Measurements from ENCODE around the gene NCAM2.

Gene NCAM2

DNA sequence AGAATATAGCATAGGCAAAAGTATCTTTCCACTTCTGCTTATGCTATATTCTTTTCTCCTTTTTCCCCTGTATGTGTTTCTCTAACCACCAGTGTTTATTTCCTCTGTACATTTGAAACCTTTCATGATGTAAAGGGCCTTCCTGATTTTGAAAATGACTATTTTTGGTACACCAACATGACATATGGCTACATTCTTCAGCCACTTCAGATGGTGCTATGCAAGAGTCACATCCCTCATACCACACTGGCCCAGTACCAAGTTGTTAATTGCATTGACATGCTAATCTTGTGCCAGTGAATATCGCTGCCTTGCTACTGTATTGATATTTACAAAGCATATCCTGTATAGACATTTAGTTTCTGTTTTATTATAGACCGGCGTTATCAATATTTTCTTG is 408.7 kb downstream of the NCAM2 start:
- in situ Hi-C loops (cut with HindIII; ENCODE audit: low sequenced_read_pairs) = no loop called here

DNA sequence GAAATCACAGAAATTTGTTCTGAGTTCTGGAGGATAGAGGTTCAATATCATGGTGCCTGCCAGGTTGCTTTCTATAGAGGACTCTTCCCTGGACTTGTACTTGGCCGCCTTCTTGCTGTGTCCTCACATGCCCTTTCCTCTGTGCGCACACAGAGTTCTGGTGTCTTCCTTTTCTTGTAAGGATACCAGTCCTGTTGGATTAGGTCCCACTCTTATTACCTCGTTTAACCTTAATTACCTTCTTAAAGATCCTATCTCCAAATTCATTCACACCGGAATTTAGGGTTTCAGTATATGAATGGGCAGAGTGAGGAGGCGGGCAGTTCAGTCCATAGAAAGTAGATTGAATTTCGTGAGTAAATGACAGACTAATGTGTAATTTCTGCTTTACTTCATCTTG is 413.9 kb downstream of the NCAM2 start:
- in situ Hi-C loops (cut with HindIII; ENCODE audit: low sequenced_read_pairs) = no loop called here

DNA sequence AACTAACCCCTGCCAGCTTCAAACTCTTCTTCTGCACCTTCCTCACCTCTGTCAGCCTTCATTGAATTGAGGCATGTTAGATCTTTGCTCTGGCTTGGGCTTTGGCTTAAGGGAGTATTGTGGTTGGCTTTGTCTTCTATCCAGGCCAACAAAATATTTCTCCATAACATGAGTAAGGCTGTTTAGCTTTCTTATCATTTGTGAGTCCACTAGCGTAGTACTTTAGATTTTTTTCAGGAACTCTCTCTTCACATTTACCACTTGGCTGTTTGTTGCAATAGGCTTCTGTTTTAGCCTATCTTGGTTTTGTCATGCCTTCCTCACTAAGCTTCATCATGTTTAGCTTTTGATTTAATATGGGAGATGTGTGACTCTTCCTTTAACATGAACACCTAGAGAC is 417.5 kb downstream of the NCAM2 start:
- in situ Hi-C loops (cut with HindIII; ENCODE audit: low sequenced_read_pairs) = no loop called here

DNA sequence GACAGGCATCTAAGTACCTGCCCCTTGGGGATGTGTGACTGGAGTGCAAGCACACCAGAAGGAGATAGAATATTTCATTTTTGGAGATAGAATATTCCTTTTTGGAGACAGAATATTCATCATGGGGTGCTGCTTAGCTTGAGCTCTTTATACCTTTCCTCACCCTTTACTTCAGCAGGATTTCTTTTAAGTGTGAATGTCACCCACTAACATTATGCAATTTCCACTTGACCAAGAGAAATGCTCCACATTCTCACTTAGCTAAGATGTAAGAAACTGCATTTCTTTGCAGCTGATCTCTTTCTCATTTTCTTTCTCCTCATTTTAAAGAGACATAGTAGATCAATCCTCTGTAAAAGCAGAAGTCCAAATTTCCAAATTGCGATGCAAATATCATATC is 436.7 kb downstream of the NCAM2 start:
- in situ Hi-C loops (cut with HindIII; ENCODE audit: low sequenced_read_pairs) = no loop called here

DNA sequence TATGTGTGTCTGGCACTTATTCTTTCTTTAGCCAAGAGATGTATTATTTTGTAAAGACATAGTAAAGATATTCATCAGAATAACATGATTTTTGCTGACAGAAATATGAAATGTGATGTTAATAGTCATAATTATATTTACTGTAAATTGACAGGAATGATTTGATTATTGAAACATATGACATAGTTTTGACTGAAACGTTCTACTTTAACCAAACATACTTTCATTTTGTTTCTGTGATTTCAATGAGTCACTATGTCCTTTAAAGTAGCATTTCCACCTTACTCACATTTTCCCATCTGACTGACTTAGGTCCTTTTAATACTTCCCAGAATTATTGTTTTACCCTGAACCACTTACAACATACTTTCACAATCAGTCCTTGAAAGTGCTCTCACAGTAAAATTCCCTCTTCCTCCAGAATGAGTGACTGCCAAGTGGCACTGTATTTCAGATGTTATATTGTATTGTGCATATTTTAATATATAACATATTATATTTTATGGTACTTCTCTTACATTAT is 437.9 kb downstream of the NCAM2 start:
- in situ Hi-C loops (cut with HindIII; ENCODE audit: low sequenced_read_pairs) = no loop called here

DNA sequence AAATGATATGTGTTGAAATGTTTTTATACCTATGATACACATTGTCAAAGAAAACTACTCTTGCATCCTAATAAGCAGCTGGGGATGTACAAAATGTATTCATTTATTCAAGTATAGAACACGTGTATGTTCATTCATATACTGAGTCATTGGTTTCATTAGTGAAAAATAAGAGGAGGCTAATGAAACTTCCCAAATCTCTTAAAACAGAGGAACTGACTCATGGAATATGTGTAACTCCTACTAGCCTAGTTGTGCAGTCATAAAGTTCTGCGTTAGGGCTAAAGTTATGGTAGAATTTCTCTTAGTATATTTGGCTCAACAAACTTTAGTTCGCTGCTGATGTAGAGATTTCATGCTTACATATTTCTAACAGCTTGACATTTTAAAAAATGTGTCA is 441.6 kb downstream of the NCAM2 start:
- in situ Hi-C loops (cut with HindIII; ENCODE audit: low sequenced_read_pairs) = no loop called here

DNA sequence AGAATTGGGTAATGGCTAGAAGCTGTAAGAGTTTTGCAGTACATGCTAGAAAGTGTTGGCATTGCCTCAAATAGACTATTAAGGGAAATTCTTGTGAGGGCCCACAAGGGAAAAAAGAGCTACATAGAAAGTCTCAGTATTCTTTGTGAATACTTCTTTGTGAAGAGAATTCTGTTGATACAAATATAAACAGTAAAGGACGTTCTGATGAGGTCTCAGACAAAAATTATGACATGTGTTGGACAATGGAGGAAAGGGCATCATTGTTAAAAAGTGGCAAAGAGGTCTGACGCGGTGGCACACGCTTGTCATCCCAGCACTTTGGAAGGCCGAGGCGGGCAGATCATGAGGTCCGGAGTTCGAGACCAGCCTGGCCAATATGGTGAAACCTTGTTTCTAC is 458.9 kb downstream of the NCAM2 start:
- in situ Hi-C loops (cut with HindIII; ENCODE audit: low sequenced_read_pairs) = no loop called here

DNA sequence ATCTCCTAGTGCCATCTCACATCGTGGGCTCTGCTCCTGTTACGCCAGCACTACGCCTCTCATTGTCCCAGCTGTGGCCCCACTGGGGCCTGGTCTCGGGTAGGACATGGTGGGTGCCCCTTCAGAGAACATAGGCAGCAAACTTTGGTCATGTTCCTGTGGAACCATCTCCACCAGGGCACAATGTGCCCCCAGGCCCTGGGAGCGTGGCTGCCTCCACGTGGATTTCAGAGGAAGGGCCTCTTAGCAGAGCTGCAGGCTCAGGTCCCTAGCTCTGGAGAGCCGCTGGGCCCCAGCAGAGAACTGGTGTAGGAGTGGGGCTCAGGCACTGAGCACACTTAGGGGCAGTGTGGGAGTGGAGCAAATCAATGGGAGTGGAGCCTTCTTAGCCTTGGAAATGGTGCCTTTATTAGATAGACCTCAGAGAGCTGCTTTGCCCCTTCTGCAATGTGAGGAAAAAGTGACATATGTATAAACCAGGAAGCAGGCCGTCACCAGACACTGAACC is 460.0 kb downstream of the NCAM2 start:
- in situ Hi-C loops (cut with HindIII; ENCODE audit: low sequenced_read_pairs) = no loop called here

DNA sequence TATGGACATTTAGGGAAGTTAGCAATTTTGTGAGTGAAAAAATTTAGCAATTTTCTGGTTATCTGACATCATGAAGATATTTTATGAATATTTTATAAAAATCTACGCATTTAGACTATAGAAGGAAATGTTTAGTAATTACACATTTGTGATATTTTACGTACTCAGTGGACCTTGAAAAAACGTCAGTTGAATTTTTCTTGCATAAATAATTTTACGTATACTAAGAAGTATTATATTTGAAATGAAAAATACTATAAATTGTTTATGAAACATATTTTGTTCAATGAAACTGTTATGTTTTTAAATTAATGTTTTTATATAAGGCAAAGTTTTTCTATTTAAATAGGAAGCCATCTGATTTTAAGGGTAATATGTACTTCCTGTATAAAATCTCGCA is 462.8 kb downstream of the NCAM2 start:
- in situ Hi-C loops (cut with HindIII; ENCODE audit: low sequenced_read_pairs) = no loop called here

DNA sequence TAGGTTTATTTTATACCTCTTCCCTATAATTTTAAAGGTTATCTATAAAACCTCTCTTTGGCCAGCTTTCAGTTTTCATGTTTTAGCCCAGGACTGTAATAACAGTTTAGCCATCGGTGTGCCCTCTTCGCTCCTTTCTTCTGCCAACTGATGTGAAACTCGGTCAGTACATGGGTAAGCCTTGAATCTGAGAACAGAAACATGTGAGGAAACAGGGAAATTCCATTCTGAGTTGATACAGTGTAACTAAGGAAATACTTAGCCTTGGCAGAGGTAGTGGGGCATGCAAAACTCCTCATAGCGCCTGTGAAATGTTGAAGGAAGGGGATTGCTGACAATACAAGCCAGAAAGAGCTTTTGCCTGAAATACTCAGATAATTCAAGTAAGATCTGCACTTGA is 465.2 kb downstream of the NCAM2 start:
- in situ Hi-C loops (cut with HindIII; ENCODE audit: low sequenced_read_pairs) = no loop called here

DNA sequence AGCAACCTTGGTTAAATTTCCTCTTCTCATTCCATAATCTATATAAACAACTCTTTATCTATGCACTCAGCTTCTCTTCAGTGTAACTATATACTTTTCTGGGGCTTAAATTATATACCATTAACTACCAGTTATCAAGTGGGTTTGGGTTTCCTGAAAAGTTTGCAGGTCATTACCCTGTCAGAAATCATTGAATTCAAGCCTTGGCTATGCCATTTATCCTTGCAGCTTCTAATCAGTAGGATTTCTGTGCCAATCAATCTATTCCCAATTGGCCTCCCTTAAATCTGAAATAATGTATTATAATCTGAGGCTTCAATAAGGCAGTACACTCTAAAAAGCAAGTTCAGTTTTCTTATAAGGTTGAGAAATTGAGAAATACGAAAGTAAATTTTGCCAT is 466.5 kb downstream of the NCAM2 start:
- in situ Hi-C loops (cut with HindIII; ENCODE audit: low sequenced_read_pairs) = no loop called here

DNA sequence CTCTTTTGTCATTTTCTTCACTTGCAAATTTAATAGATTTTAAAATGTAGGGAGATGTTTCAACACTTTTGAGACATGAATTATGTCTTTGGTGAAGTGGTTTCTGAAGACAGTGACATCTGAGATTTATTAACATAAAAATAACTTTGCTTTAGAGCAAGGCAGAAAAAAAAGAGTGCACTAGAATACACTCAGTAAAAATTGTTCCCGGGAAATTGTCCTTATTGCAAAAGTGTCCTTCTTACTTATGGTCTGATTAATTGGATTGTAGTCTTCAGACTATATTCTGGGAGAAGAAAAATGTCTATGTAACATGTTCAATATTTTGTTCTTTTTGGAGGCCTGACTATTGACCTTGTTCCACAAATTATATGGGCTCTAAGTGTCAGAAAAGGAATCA is 468.5 kb downstream of the NCAM2 start:
- in situ Hi-C loops (cut with HindIII; ENCODE audit: low sequenced_read_pairs) = no loop called here

DNA sequence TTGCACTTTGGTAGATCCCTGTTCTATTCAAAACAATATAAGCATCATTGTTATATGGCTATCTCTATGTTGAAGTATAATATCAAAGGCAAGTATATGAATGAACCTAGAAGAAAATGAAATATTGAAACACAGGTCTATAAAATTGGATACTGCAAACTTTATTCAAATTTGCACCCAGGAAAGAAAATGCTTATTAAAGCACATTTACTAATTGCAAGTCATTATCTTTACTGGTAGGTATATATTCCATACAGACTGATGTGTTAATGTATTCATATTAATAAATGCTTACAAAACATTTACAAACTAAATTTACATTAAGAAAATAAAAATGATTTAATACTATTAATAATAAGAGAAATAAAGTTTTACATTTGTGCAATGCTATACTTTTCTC is 469.8 kb downstream of the NCAM2 start:
- in situ Hi-C loops (cut with HindIII; ENCODE audit: low sequenced_read_pairs) = no loop called here

DNA sequence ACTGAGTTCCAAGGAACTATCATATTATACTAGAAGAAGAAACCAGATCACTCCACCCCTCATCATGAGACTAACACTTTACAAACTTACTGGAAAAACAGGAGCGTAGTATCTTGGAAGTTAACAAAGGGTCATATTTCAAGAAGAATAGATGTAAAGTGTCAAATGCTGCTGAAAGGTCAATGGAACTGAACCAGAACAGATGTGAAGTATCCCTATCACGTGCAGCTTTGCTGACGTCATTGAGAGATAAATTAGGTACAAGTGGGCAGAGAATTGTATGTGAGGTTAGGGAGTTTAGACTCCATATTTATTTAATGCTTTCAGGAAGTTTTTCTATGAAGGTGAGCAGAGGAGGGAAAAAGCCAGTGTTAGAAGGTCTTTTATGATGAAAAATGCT is 483.0 kb downstream of the NCAM2 start:
- in situ Hi-C loops (cut with HindIII; ENCODE audit: low sequenced_read_pairs) = no loop called here

DNA sequence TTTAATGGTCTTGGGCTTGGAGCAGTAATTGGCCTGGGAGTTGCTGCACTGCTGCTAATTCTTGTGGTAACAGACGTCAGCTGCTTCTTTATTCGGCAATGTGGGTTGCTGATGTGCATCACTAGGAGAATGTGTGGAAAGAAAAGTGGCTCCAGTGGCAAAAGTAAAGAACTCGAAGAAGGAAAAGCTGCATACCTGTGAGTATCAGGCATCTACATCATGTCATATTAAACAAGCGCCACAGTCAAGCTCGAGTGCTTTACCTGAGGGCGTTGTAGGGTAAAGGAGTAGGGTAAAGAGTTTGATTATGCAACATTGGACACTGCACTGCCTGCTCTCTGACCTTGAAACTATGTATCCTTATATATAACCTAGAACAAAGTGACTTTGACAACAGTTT is 510.6 kb downstream of the NCAM2 start:
- in situ Hi-C loops (cut with HindIII; ENCODE audit: low sequenced_read_pairs) = no loop called here

DNA sequence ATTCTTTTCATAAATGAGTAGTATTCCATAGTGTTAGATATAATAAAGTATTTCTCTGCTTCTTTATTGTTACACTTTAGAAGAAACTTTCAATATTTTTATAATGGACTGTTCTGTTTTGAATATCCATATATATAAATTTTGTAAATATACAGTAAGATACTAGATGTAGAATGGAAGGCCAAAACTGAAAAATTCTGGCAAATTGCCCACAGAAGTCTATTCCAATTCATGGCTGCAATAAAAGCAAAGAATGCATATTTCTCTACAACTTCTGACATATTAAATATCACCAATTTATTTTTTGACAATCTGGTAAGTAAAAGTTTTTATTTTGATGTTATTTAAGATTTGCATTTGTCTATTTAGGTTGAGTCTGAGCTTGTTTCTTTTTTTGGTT is 532.5 kb downstream of the NCAM2 start:
- in situ Hi-C loops (cut with HindIII; ENCODE audit: low sequenced_read_pairs) = no loop called here

DNA sequence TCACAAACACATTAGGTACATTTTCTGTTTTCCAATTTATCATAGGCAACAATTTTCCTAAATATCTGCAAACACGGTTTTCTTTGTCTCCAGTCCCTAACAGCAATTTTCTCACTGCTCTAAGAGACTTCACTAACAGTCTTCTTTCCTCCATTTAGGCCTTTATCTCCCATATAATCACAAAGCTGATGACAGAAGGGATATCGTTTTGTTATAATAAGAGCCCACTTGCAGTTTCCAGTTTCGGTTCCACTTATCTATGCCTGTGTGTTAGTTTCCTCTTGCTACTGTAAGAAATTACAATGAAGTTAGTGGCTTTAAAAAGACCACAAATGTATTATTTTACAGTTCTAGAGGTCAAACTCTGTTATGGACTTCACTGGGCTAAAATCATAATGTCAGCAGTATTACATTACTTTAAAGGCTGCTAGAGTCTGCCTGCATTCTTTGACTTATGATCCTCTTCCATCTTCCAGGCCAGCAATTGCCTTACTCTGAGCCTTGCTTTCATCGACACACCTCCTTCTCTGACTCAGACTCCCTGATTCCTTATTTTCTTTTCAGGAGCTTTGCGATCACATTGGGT is 549.3 kb downstream of the NCAM2 start:
- in situ Hi-C loops (cut with HindIII; ENCODE audit: low sequenced_read_pairs) = no loop called here

DNA sequence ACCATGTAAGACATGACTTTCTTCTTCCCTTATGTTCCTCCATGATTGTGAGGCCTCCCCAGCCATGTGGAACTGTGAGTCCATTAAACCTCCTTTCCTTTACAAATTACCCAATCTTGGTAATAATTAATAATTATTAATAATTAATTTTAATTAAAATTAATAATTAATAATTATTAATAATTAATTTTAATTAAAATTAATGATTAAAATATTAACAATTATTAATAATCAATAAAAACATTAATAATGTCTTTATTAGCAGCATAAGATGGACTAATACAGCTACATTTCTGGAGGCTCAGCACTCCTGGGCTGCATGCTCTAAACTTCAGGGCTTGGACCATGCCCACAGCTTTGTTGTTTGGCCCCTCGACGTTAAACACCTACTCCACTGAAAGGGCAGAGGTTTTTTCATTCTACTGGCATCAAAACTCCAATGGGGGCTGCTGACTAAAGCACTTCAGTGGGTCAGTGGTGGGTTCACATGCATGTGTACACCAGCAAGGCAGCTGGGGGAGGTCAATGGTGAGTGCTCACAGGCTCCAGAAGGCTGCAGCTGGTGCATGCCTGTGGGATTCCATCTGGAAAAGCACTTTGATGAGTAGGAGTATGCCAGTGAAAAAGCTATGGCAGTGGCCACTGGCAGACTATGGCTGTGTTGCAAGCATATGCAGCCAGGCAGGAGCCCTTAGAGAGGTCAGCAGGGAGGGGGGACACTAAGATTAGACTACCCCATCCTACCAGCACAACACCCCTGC is 561.3 kb downstream of the NCAM2 start:
- in situ Hi-C loops (cut with HindIII; ENCODE audit: low sequenced_read_pairs) = no loop called here
